ENCODE results near the gene ZNF362.

- TF ChIP-seq POLR2A (IDR thresholded peaks at IDR 0.05): no peak
- TF ChIP-seq, protein P1, sequence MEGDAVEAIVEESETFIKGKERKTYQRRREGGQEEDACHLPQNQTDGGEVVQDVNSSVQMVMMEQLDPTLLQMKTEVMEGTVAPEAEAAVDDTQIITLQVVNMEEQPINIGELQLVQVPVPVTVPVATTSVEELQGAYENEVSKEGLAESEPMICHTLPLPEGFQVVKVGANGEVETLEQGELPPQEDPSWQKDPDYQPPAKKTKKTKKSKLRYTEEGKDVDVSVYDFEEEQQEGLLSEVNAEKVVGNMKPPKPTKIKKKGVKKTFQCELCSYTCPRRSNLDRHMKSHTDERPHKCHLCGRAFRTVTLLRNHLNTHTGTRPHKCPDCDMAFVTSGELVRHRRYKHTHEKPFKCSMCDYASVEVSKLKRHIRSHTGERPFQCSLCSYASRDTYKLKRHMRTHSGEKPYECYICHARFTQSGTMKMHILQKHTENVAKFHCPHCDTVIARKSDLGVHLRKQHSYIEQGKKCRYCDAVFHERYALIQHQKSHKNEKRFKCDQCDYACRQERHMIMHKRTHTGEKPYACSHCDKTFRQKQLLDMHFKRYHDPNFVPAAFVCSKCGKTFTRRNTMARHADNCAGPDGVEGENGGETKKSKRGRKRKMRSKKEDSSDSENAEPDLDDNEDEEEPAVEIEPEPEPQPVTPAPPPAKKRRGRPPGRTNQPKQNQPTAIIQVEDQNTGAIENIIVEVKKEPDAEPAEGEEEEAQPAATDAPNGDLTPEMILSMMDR (IDR thresholded peaks at IDR 0.05): no peak
Measured at GRCh38 chr1:33275706-33276572, 19.6 kb downstream of the ZNF362 start.

Data from stomach (tissue), 4 donors.